GM13977 (cell line): Measurements from ENCODE around the gene SPAG17.

Source experiments
- DNase-seq: peaks from one replicate; pipeline ENCODE4 v3.0.0; 2012; ENCODE audit warnings: low spot score
- in situ Hi-C: fragments of 300-500 bp; cut with MboI; formaldehyde crosslinking; loops from one replicate; pipeline ENCODE4 v1.12.0; 2022; ENCODE audit warnings: low sequenced_read_pairs, low pct_unique_long_range_greater_than_20kb, mixed read lengths, inconsistent platforms; ENCODE audit not compliant: unreplicated experiment
- TF ChIP-seq, protein P1 (sequence below): IDR thresholded peaks from 2 replicates; pipeline ENCODE4 v1.5.1; 2012; ENCODE audit warnings: mild to moderate bottlenecking, control low read depth; ENCODE audit not compliant: insufficient read depth; ENCODE audit errors: extremely low read depth, missing control alignments

Gene SPAG17

GRCh38 chr1:118081387-118081786 is 103.6 kb downstream of the SPAG17 start:
- in situ Hi-C loops: no loop called here
- DNase-seq: peak; percentile 34
- TF ChIP-seq, protein P1, sequence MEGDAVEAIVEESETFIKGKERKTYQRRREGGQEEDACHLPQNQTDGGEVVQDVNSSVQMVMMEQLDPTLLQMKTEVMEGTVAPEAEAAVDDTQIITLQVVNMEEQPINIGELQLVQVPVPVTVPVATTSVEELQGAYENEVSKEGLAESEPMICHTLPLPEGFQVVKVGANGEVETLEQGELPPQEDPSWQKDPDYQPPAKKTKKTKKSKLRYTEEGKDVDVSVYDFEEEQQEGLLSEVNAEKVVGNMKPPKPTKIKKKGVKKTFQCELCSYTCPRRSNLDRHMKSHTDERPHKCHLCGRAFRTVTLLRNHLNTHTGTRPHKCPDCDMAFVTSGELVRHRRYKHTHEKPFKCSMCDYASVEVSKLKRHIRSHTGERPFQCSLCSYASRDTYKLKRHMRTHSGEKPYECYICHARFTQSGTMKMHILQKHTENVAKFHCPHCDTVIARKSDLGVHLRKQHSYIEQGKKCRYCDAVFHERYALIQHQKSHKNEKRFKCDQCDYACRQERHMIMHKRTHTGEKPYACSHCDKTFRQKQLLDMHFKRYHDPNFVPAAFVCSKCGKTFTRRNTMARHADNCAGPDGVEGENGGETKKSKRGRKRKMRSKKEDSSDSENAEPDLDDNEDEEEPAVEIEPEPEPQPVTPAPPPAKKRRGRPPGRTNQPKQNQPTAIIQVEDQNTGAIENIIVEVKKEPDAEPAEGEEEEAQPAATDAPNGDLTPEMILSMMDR: no peak

DNA sequence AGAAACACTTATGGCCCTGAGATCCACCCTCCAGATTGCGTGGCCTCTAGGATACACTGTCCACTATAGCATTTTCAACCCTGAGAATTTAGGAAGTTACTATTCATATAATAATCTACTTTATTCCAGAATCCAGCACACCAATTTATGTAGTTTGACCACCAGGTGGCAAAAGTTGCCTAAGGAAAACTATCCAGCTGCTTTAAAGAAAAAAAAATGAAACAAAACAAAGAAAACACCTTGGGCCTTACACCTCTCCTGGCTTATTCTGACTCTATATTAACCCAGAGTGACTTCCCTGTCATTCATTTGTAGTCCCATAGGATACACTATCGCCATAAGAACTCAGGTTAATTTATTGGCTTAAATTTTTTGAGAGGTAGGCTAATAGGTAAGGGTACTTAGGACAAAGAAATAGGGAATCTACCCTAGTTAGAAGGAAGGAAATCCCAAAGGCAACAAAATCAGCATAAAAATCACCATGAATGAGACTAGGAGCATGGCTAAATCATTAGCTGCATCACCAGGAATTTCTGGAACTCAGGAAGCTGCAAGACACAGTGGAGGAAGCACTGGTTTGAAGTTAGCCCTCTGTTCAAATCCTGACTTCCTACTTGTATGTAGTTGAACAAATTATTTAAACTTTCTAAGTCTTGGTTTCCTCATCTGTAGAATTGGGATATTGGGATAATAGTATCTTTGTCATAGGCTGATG is 107.5 kb downstream of the SPAG17 start:
- DNase-seq: no peak
- in situ Hi-C loops: no loop called here
- TF ChIP-seq, protein P1: peak; percentile 34

- in situ Hi-C loops: no loop called here
- DNase-seq: no peak
- TF ChIP-seq, protein P1: no peak
Observed at GRCh38 chr1:118075116-118075515, 109.9 kb downstream of the SPAG17 start.

GRCh38 chr1:118073648-118074435 is 111.2 kb downstream of the SPAG17 start:
- in situ Hi-C loops: no loop called here
- TF ChIP-seq, protein P1: no peak
- no peak for DNase-seq

DNA sequence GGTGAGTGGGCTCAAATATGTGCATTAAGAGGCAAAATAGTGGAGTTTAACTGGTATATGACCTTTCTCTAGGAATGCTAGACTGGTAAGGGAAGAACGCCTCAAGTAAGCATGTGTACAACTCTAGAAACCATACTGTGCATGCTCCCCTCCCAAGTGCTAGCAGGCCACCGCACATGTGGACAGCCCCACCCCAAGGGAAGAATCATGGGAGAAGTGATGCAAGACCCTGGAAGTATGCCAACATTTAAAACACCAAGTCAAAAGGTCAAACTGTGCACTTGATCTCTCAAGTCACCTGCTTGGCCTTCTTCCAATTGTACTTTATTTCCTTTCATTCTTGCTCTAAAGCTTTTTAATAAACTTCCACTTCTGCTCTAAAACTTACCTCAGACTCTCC is 135.0 kb downstream of the SPAG17 start:
- in situ Hi-C loops: no loop called here
- TF ChIP-seq, protein P1: no peak
- DNase-seq: no peak

DNA sequence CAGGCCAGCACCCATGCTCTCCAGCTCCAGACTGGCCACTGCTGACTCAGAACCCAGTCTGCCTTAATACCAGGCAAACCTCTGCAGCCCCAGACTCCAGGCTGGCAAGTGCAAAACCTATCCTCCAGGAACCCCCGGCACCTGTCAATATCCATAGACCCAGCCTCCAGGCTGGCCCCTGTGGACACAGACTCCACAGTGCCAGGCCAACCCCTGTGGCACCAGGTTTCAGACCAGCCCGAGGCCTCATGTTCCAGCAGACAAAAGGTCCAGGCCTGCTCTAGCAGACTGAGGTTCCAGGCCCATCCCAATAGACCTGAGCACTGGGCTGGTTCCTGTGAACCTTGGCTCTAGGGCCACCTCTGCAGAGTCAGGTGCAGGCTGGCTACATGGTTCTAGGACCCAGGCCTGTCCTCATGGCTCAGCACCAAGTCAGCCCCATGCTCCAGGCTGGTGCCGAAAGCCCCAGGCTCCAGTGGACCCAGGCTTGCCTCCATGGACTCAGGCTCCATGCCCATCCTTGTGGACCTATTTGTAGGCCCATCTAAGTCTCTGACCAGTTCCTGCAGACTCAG is 137.3 kb downstream of the SPAG17 start:
- no peak for DNase-seq
- in situ Hi-C loops: no loop called here
- TF ChIP-seq, protein P1: no peak
